IgD-negative memory B cell (primary cell): ENCODE measurements around the gene KHDRBS1. TPM values are rescaled to one million over a fixed set of nuclear protein-coding genes. Genes with fewer than 3 reads are reported as not detected.

Experiments
- polyA plus RNA-seq: library from polyadenylated mRNA; unstranded; fragments of 300-500 nt; fragmentation: Illumina TruSeq; gene quantifications from one replicate; pipeline ENCODE4 v1.2.3, GENCODE V29; 2021

Gene KHDRBS1
- polyA plus RNA-seq, 1 donor from 2014 or later: 123 TPM

Other genes starting within 250 kb of the KHDRBS1 start
- 0.97 TPM for gene ADGRB2, start 249.5 kb upstream of the KHDRBS1 start, polyA plus RNA-seq
- gene SPOCD1, start 197.8 kb upstream of the KHDRBS1 start, polyA plus RNA-seq: not detected
- 216 TPM for gene PTP4A2, start 75.5 kb upstream of the KHDRBS1 start, polyA plus RNA-seq
- 5.9 TPM for gene TMEM39B, start 59.1 kb downstream of the KHDRBS1 start, polyA plus RNA-seq
- 15.9 TPM for gene KPNA6, start 94.2 kb downstream of the KHDRBS1 start, polyA plus RNA-seq
- gene TXLNA, start 165.8 kb downstream of the KHDRBS1 start, polyA plus RNA-seq: 29.1 TPM
- 14.0 TPM for gene CCDC28B, start 186.7 kb downstream of the KHDRBS1 start, polyA plus RNA-seq
- gene IQCC, start 191.8 kb downstream of the KHDRBS1 start, polyA plus RNA-seq: 1.7 TPM
- gene DCDC2B, start 195.2 kb downstream of the KHDRBS1 start, polyA plus RNA-seq: not detected
- 7.2 TPM for gene TMEM234, start 208.5 kb downstream of the KHDRBS1 start, polyA plus RNA-seq
- 154 TPM for gene EIF3I, start 208.5 kb downstream of the KHDRBS1 start, polyA plus RNA-seq
- gene FAM167B, start 233.4 kb downstream of the KHDRBS1 start, polyA plus RNA-seq: not detected
- 80.5 TPM for gene LCK, start 237.4 kb downstream of the KHDRBS1 start, polyA plus RNA-seq